HG03571 (cell line): ENCODE data around the gene KIAA0753.
"Not testable (repeated sequence)": the region's sequence is repeated elsewhere in the genome, so short reads cannot be mapped to it uniquely, and the experiment has no call there.

ENCODE experiments used
- ATAC-seq: cut with Tn5 transposase; IDR thresholded peaks from one replicate; pipeline ENCODE4 v1.9.1; 2021; ENCODE audit not compliant: unreplicated experiment

KIAA0753 gene

GRCh38 chr17:6668727-6669425 lies 28.4 kb upstream of the KIAA0753 start:
- no peak for ATAC-seq

- ATAC-seq, result no peak
Measured at GRCh38 chr17:6668219-6668618, 27.7 kb upstream of the KIAA0753 start.

GRCh38 chr17:6667516-6667915 lies 27.0 kb upstream of the KIAA0753 start:
- no peak for ATAC-seq

GRCh38 chr17:6666557-6666956 lies 26.0 kb upstream of the KIAA0753 start:
- no peak for ATAC-seq

GRCh38 chr17:6666077-6666521 lies 25.6 kb upstream of the KIAA0753 start:
- ATAC-seq, result no peak

- not testable (repeated sequence) for ATAC-seq
Measured at GRCh38 chr17:6663200-6663599, 22.7 kb upstream of the KIAA0753 start.

GRCh38 chr17:6661464-6661848 lies 20.9 kb upstream of the KIAA0753 start:
- no peak for ATAC-seq

- ATAC-seq, result no peak
Measured at GRCh38 chr17:6660805-6661463, 20.4 kb upstream of the KIAA0753 start.

DNA sequence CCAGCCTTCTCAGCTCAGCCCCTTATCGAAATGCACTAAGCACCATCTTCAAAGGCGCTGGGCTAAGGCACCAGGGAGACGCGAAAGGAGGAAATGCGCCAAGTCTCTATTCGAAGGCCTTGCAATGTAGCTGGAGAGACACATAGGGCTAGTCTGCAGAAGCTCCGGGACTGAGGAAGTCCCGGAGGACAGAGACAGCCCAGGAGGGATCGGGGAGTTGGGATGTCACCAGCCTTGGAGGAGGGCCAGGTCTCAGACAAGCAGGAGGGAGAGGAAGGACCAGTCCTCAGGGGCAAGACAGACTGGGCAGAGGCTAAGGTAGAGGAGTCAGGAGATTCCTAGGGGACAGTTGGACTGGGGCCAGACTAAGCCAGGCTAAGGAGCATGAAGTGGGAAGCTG lies 19.6 kb upstream of the KIAA0753 start:
- no peak for ATAC-seq

- ATAC-seq, result not testable (repeated sequence)
Measured at GRCh38 chr17:6658411-6658810, 17.9 kb upstream of the KIAA0753 start.

DNA sequence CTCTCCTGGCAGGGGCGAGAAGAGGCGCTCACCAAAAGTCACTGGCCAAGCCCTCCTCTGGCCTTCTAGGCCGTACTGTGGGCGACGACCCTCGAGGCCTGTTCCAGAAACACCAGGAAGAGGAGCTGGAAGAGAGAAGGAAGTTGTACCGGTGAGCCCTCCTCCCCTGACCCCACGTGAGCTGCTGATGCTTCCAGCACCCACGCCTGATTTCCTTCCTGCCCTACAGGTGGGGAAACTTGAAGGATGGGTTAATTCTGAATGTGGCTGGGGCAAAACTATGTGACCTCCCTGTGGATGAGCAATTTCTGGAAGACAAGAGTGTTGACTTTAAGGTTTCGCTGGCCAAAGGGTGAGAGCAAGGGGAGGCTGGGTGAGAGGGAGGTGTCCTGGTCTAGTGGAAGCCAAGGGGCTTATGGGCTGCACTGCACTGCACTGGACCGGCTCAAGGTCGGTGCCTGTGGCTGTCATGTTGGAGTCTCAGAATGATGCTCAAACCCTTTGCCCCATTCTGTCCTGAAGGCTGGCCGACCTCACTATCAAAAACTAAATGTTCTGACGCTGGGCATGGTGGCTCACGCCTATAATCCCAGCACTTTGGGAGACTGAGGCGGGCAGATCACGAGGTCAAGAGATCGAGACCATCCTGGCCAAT lies 17.2 kb upstream of the KIAA0753 start:
- ATAC-seq, result no peak

DNA sequence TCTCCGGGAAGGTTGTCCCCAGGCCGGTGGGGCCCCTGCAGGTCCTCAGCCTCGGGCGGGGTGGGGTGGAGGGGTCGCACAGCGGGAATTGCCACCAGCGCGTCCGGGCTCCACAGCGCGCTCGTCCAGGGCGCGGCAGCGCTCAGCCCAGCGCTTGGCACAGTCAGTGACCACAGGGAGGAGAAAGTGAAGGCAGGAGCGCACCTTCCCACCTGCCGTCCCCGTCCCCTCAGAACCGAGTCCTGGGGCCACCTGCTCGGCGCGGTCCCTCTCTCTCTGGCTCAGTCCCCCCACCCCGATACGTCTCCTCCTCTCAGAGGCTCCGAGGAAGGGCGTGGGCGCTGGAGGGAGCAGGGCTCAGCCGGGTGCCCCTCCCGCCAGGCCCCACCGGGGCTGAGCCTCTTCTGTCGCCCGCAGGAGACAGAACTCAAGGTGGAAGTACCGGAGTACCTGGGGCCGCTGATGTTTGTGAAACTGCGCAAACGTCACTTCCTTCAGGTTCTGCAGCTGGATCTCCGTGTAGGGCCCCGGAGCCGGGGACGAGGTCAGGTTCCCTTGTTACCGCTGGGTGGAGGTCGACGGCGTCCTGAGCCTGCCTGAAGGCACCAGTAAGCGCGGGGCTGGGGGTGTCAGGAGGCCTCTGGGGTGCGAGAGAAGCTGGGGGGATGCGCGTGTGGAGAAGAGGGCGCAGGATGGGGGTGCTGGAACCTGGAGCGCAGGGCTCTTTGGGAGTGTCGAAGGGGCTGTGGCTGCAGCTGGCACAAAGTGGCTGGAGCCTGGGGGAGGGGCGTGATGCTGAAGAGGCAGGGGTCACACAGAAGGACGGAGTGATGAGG lies 16.5 kb upstream of the KIAA0753 start:
- ATAC-seq, result not testable (repeated sequence)

DNA sequence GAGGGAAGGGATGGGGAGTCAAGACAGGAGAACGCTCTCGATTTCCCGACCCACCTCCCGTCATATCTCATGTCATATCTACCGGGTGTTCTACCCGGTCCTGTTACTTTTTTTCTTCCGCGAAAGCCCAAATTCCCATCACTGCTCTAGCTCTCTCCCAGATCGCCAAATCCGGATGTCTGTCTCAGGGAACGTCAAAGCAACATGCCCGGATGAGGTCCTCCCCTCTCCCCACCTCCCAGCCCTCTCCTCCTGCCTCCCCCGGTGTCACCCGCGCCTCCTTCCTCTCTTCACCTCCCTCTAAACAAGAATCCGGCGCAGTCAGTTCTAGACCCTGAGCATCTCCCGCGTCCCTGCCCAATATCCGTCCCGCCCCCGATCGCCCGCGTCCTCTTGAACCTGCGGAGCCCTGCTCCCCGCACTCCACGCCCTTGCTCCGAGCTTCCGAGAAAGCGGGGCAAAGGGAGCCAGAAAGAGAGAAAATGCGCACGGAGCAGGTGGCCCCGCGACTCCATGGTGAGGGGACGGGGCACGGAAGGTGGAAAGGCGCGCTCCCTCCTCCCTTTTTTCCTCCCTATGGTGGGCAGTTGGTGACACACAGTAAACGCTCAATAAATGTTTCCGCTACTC lies 15.3 kb upstream of the KIAA0753 start:
- not testable (repeated sequence) for ATAC-seq

DNA sequence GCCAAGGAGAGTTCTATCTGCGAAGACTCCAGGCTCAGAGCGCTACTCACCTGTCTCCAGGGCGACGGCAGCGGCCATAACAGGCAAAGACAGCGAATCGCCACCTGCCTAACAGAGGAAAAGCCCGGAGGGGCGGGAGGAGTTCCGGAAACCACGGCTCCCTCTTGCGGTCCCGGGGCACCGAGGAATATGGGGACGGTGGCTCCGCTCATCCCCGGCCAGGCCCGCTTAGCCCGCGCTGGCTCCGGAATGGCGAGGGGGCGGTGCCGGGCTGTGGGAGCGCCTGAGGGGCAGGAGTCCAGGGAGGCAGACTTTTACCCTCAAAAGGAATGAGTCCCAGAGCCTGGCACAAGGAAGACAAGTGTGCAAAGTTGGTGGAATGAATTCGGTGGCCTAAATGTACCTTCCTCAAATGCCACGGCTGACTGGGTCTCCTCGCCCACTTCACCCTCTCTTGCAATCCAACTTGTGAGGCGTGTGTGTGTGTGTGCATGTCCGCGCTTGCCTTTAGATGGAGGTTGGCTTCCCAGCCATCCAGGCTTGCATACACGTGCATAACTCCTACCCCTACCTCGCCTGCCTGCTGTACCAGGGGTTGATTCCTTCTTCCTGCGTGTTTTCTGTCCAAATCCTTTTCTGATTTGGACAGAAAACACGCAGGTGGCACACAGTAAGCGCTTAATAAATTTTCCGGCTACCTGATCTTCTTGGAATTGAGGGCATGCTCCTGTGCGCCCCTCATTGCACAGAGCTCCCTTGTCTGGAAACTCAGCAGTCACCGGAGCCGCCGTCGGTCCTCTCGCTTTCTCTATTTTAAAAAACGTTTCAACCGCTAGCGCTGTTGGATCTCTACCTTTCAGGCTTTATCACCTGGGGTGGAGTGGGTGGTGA lies 14.6 kb upstream of the KIAA0753 start:
- ATAC-seq, result no peak

GRCh38 chr17:6651919-6652452 lies 11.5 kb upstream of the KIAA0753 start:
- ATAC-seq, result peak; percentile 12

- ATAC-seq, result peak; percentile 82
Measured at GRCh38 chr17:6651354-6651918, 10.9 kb upstream of the KIAA0753 start, which contains the start of the genes C17orf100 and MED31. Gene C17orf100 (plus strand): TSS chr17:6651762. CDS start chr17:6651914, 152 bp downstream. Gene MED31 (minus strand): TSS chr17:6651605. CDS start chr17:6651528, 77 bp downstream.

- no peak for ATAC-seq
Measured at GRCh38 chr17:6648181-6648580, 7.7 kb upstream of the KIAA0753 start.

DNA sequence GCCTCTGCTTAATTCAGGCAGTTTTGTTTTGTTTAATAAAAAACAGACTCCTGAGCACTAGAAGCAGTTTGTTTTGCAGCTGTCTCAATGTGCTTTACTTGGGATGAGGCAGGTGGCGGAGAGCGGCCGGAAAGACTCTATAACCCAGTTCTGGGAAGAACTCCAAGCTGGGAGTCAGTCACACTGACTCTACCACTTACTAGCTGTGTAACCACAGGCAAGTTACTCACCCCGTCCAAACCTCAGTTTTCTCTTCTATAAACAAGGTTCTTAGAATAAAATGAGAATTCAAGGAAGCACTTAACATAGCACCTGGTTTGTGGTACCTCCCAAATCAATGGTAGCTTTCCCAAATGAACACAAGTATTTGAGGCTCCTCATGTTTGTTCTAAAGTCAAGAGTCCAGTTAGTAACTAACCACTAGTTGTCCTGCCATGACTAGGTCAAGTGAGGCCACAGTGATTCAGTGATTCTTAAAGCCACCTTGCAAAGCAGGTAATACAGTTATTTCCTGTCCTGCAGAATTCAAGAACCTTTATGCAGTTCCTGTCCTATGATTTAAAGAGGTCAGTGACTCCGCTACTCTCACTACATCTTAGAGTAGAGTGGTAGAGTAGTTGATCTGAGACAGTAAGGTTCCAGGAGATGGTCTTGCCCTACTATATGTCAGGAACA lies 3.1 kb upstream of the KIAA0753 start:
- no peak for ATAC-seq
